ENCODE data around the gene CPVL. TPM values are rescaled to one million over a fixed set of nuclear protein-coding genes. Genes with fewer than 3 reads are reported as not detected.

The CPVL gene
- total and polyA plus RNA-seq, 2 experiments from 2014 or later = 31.9 to 37.8 TPM

DNA sequence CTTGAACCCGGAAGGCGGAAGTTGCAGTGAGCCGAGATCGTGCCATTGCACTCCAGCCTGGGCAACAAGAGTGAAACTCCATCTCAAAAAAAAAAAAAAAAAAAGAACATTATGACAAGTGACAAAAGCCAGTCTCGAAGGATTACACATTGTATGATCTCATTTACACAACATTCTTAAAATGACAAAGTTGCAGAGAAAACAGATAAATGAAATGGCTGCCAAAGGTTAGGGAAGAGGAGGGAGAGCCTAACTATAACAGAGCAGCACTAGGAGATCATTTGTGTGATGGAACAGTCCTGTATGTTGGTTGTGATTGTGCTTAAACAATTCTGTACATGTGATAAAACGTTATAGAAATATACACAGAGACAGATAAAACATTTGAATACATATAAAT is 16.2 kb upstream of the CPVL start:
- TF ChIP-seq JUNB (IDR thresholded peaks at IDR 0.05; ENCODE audit: unreplicated experiment) = no peak
- TF ChIP-seq REST (IDR thresholded peaks at IDR 0.05; ENCODE audit: unreplicated experiment) = no peak
- TF ChIP-seq, protein P1, sequence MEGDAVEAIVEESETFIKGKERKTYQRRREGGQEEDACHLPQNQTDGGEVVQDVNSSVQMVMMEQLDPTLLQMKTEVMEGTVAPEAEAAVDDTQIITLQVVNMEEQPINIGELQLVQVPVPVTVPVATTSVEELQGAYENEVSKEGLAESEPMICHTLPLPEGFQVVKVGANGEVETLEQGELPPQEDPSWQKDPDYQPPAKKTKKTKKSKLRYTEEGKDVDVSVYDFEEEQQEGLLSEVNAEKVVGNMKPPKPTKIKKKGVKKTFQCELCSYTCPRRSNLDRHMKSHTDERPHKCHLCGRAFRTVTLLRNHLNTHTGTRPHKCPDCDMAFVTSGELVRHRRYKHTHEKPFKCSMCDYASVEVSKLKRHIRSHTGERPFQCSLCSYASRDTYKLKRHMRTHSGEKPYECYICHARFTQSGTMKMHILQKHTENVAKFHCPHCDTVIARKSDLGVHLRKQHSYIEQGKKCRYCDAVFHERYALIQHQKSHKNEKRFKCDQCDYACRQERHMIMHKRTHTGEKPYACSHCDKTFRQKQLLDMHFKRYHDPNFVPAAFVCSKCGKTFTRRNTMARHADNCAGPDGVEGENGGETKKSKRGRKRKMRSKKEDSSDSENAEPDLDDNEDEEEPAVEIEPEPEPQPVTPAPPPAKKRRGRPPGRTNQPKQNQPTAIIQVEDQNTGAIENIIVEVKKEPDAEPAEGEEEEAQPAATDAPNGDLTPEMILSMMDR (conservative IDR thresholded peaks at IDR 0.05; ENCODE audit: low read depth in 2 of 2) = no peak
- no peak for TF ChIP-seq EZH2 (IDR thresholded peaks at IDR 0.05; ENCODE audit: low read depth, unreplicated experiment)
- TF ChIP-seq ZNF462 (CRISPR knock-in tag; IDR thresholded peaks at IDR 0.05) = no peak
- no peak for TF ChIP-seq EZH2phosphoT487 (IDR thresholded peaks at IDR 0.05; ENCODE audit: unreplicated experiment)
- no peak for TF ChIP-seq STAT1 (IDR thresholded peaks at IDR 0.05; ENCODE audit: unreplicated experiment)
- TF ChIP-seq POLR2AphosphoS5 (IDR thresholded peaks at IDR 0.05; ENCODE audit: low read depth) = no peak
- TF ChIP-seq NANOG (IDR thresholded peaks at IDR 0.05; ENCODE audit: borderline replicate concordance) = no peak
- no peak for TF ChIP-seq CREB1 (CRISPR knock-in tag; IDR thresholded peaks at IDR 0.05; ENCODE audit: low read depth)
- TF ChIP-seq ZNF331 (CRISPR knock-in tag; IDR thresholded peaks at IDR 0.05; ENCODE audit: low read depth) = no peak
- no peak for TF ChIP-seq ZNF114 (CRISPR knock-in tag; IDR thresholded peaks at IDR 0.05)
- TF ChIP-seq, protein P2, sequence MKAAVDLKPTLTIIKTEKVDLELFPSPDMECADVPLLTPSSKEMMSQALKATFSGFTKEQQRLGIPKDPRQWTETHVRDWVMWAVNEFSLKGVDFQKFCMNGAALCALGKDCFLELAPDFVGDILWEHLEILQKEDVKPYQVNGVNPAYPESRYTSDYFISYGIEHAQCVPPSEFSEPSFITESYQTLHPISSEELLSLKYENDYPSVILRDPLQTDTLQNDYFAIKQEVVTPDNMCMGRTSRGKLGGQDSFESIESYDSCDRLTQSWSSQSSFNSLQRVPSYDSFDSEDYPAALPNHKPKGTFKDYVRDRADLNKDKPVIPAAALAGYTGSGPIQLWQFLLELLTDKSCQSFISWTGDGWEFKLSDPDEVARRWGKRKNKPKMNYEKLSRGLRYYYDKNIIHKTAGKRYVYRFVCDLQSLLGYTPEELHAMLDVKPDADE (IDR thresholded peaks at IDR 0.05) = no peak
- H3K4me1 ChIP-seq (ENCODE audit: insufficient read depth) = peaks cover 4% of the 10 kb centered on the region
- no peaks in the 10 kb centered on the region for H3K36me3 Mint-ChIP-seq (ENCODE audit: low read depth)
- no peak overlapping the region for H3K4me2 ChIP-seq
- no peak overlapping the region for H3K4me3 ChIP-seq
- peaks cover 3% of the 10 kb centered on the region for H3K27me3 Mint-ChIP-seq (ENCODE audit: insufficient read depth, low read depth, poor library complexity)
- H3K27me3 ChIP-seq (ENCODE audit: insufficient read depth) = no peaks in the 10 kb centered on the region
- H3K9me3 Mint-ChIP-seq = no peaks in the 10 kb centered on the region
- H3K79me2 ChIP-seq (replicated peaks; ENCODE audit: insufficient read depth) = no peaks in the 10 kb centered on the region
- H4K20me1 ChIP-seq (replicated peaks; ENCODE audit: insufficient read depth) = no peaks in the 10 kb centered on the region
- H3K36me3 ChIP-seq (ENCODE audit: insufficient read depth) = no peaks in the 10 kb centered on the region
- DNase-seq (ENCODE audit: low spot score) = no peak
- H3K4me3 Mint-ChIP-seq = no peak overlapping the region
- H2AFZ ChIP-seq = no peak overlapping the region
- no peak overlapping the region for H3K27ac Mint-ChIP-seq
- H3K4me1 Mint-ChIP-seq = peaks cover 2% of the 10 kb centered on the region; the same call in 2 of the 3 replicates
- no peak overlapping the region for H3K27ac ChIP-seq (ENCODE audit: low read depth)
- ATAC-seq = no peak
- no peaks in the 10 kb centered on the region for H3K9me2 ChIP-seq (ENCODE audit: insufficient read depth)
- no peaks in the 10 kb centered on the region for H3F3A ChIP-seq (replicated peaks; ENCODE audit: low read depth)
